Fibroblast of skin of left quadriceps (primary cell): ENCODE results near the gene PCP2.

Experiments used
- DNase-seq, 2 experiments: peaks; one replicate each; pipeline ENCODE4 v3.0.0-alpha.2; 2013; ENCODE audit warnings: low read depth in 2 of 2

Gene PCP2

GRCh38 chr19:7596211-7596937, 37.1 kb downstream of the PCP2 start:
- DNase-seq: no peak

- peak; percentile 4 to 8 for DNase-seq
These were observed 37.9 kb downstream of the PCP2 start, which contains the start of gene CAMSAP3 for GRCh38 chr19:7595466-7596133. CAMSAP3 (plus strand) TSS chr19:7595863; CDS start chr19:7596003, 140 bp downstream.

- no peak for DNase-seq
These were observed 43.3 kb downstream of the PCP2 start for GRCh38 chr19:7590256-7590655.

- DNase-seq: no peak
These were observed 43.7 kb downstream of the PCP2 start for GRCh38 chr19:7589822-7590221.

- no peak for DNase-seq
These were observed 51.1 kb downstream of the PCP2 start for GRCh38 chr19:7582446-7582845.
